GOT3 (cell line): Measurements from ENCODE around the gene AIP.

ENCODE experiments used
- DNase-seq: peaks from one replicate; lab custom pipeline; 2025; ENCODE audit warnings: mixed read lengths; lab: John Stamatoyannopoulos, UW

AIP gene

GRCh38 chr11:67482827-67483798, at the start of gene AIP:
TSS of gene AIP (plus strand) at chr11:67483026. CDS start at chr11:67483159, 133 bp downstream.
- DNase-seq = peak; percentile 85

GRCh38 chr11:67433536-67434394, 49.1 kb upstream of the AIP start:
- DNase-seq = no peak

GRCh38 chr11:67434395-67434881, 48.4 kb upstream of the AIP start:
- no peak for DNase-seq

- DNase-seq = no peak
Measured at GRCh38 chr11:67435031-67435726, 47.6 kb upstream of the AIP start.

GRCh38 chr11:67435727-67436458, 46.9 kb upstream of the AIP start:
- DNase-seq = no peak

- no peak for DNase-seq
Measured at GRCh38 chr11:67436459-67437081, 46.3 kb upstream of the AIP start.

GRCh38 chr11:67437082-67437808, 45.6 kb upstream of the AIP start, which contains the start of gene PTPRCAP:
TSS of gene PTPRCAP (minus strand) at chr11:67437682. CDS start at chr11:67437619, 63 bp downstream.
- DNase-seq = no peak

- no peak for DNase-seq
Measured at GRCh38 chr11:67437809-67438157, 45.0 kb upstream of the AIP start.

- DNase-seq = no peak
Measured at GRCh38 chr11:67438158-67438902, 44.5 kb upstream of the AIP start.

GRCh38 chr11:67439321-67440228, 43.3 kb upstream of the AIP start:
- no peak for DNase-seq

- no peak for DNase-seq
Measured at GRCh38 chr11:67440229-67441097, 42.4 kb upstream of the AIP start.

GRCh38 chr11:67441098-67441563, 41.7 kb upstream of the AIP start:
- no peak for DNase-seq

- DNase-seq = no peak
Measured at GRCh38 chr11:67441731-67442351, 41.0 kb upstream of the AIP start.

- DNase-seq = no peak
Measured at GRCh38 chr11:67442504-67443404, 40.1 kb upstream of the AIP start.

- no peak for DNase-seq
Measured at GRCh38 chr11:67445515-67445914, 37.3 kb upstream of the AIP start.

GRCh38 chr11:67448220-67448609, 34.6 kb upstream of the AIP start:
- DNase-seq = no peak
